HG03066 (cell line): Measurements from ENCODE around the gene HFM1.
"Not testable (repeated sequence)": the region's sequence is repeated elsewhere in the genome, so short reads cannot be mapped to it uniquely, and the experiment has no call there.

Source experiments
- ATAC-seq: cut with Tn5 transposase; IDR thresholded peaks from one replicate; pipeline ENCODE4 v1.9.1; 2021; ENCODE audit warnings: low read depth; ENCODE audit not compliant: unreplicated experiment

Gene HFM1

DNA sequence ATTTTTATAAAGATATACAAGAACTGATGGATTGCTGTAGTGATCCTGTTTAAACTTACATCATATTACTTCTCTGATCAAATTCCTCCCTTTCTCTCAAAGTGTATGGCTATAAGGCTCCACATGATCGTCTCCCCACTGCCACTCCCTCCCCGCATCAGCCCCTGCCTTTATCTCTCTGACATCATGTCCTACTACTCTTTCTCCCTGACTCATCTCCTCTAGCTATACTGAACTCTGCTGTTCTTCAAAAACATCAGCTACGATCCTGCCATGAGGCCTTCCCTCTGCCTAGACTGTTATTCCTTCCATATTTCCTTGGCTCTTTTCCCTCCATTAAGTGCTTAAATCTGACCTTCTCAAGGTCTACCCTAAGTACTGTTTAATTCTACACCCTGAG is 22.8 kb downstream of the HFM1 start:
- no peak for ATAC-seq

DNA sequence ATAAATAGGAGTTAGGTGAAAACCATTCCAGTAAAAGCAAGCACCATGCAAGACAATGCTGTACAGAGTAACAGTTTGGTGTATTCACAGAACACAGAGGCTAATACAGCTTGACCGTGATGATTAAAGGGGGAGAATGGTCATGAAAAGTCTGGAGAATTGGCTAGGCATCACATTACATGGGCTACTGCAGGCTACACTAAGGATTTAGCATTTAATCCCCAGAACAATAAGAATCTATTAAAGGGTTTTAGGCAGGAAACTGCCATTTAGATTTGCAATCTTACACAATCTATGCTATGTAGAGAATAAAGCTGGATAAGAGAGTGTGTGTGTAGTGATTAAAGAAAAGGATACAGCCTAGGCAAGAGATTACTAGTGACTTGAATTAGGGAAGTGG is 30.6 kb downstream of the HFM1 start:
- ATAC-seq = no peak

DNA sequence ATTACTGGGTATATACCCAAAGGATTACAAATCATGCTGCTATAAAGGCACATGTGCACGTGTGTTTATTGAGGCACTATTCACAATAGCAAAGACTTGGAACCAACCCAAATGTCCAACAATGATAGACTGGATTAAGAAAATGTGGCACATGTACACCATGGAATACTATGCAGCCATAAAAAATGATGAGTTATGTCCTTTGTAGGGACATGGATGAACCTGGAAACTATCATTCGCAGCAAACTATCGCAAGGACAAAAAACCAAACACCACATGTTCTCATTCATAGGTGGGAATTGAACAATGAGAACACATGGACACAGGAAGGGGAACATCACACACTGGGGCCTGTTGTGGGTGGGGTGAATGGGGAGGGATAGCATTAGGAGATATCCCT is 32.4 kb downstream of the HFM1 start:
- not testable (repeated sequence) for ATAC-seq

DNA sequence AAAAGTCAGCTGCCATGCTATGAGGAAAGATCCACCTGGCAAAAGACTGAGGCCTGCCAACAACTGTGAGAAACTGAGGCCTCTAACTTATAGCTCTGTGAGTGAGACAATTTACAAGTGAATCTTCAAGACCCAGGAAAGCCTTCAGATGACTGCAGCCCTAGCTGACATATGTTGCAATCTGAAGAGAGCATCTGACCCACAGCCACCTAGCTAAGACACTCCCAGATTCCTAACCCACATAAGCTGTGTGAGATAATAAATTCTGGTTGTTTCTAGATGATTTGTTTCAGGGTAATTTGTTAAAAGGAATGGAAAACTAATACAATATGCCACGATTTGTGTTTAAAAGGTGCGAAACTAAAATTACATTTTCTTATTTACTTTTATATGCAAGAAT is 55.1 kb downstream of the HFM1 start:
- ATAC-seq = no peak

DNA sequence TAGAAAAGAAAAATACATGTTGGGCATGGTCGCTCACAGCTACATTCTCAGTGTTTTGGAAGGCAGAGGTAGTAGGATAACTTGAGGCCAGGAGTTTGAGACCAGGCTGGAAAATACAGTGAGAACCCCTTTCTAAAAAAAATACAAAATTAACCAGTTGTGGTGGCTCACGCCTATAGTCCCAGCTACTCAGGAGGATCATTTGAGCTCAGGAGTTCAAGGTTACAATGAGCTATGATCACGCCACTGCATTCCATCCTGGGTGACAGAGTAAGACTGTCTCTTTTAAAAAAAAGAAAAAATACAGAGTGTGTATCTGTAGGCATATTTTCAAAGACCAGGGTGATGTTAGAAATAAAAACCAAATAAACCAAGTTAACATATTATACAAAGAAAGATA is 57.8 kb downstream of the HFM1 start:
- ATAC-seq = no peak

DNA sequence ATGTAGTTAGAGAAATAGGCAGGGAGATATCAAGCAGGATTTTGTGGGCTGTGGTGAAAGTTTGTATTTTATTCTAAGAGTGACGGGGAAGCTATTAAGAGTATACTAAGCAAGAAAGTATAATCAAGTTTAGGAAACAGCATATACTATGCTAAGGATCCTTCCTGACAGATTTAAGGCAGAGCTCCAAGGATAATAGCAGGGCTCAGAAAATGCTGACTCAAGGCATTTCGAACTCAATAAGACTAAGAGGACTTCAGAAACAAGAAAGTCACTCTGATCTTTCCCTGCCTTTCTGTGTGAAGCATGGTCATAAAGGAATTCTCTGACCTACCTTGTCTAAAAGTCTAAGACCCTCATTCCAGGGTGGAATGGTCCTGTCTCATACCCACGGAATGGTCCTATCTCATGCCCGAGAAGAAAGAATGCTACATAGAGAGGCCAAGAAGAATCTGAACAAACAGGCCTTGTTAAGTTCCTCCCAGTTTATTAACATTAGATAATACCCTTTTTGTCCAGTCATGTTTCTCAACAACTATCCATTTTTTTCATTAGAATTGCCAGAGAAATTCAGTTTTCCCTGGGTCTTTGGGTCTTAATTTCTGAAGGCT is 59.1 kb downstream of the HFM1 start:
- ATAC-seq = no peak

DNA sequence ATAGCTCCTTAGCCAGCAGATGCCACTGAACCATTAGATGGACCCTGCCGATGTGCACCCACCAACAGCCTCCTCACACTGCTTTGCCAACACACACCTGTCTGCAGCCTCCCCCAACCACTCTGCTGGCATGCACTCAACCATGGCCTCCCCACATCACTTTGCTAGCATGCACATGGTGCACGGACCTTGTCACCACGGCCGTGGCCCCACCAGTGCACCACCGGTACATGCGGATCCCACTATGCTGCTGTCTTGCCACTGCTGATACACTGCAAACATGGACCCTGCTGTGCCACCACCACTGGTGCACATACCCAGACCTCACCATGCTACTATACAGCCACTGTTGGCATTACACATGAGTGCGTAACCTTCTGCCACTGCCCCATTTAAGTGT is 66.1 kb downstream of the HFM1 start:
- no peak for ATAC-seq

DNA sequence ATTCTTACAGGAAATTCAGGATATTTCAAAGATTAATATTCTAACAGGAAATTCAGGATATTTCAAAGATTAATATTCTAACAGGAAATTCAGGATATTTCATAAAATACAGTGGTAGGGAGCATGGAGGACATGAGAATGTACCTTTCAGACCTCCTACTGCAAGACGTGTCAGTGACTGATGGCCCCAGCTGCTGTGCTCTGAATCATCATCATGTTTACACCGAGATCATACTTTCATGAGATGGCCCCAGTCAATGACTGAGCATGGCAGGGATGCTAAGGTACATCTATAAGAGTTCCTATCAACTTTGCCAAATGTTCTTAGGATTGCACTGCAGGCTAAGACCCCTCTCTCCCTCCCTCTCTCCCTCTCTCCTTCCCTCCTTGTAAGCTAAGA is 69.0 kb downstream of the HFM1 start:
- no peak for ATAC-seq

DNA sequence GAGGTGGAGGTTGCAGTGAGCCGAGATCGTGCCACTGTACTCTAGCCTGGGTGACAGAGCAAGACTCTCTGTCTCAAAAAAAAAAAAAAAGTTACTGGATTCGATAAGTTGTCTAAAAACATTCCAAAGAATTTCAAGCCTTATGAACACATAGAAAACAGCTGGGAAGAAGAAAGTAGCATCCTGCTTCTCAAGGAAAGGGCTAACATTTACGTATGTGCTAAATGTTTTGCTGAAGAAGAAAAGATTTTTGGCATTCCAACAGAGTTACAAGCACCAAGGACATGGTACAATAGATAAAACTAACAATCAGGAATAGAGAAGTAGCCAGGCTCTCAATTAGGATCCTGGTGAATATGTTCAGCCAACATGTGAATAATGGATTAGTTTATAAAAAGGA is 69.8 kb downstream of the HFM1 start:
- no peak for ATAC-seq

DNA sequence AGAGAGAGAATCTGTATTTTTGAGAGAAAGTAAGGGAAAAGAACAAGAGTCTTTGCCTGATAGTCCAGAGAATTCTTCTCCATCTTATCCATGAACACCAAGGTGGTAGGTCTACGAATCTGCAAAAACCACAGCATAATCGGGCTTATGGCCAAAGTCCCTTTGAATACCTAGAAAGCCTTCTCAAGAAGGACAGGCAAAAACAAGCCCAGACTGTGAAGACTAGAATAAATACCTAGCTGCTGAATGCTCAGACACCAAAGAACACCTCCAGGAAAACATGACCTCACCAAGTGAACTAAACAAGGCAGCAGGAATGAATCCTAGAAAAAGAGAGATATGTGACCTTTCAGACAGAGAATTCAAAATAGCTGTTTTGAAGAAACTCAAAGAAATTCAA is 79.2 kb downstream of the HFM1 start:
- ATAC-seq = no peak

DNA sequence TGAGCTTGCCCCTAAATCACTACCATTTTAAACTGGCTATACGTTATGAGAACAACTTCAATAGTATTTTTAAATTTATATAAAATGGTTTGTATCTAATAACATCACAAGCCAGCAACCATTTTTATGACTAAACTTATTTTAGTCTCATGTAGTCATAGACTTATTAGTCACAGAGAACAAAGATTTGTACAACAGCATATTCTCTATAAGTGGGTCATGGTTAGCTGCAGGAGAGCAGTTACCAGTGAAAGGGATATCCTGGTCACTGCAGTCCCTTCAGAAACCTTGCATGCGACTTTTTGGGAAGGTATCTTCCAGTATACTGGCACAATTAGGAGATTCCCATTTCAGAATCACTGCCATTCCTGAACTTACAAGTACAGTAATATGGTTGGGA is 90.0 kb downstream of the HFM1 start:
- ATAC-seq = no peak

DNA sequence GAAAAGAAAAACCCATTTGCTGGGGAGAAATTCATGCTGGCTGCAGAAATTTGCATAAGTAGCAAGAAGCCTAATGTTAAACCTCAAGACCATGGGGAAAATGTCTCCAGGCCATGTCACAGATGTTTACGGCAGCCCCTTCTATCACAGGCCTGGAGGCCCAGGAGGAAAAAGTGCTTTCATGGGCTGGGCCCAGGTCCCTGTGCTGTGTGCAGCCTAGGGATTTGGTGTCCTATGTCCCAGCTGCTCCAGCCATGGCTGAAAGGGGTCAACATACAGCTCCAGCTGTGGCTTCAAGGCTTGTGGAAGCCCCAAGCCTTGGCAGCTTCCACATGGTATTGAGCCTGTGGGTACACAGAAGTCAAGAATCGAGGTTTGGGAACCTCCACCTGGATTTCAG is 93.0 kb downstream of the HFM1 start:
- ATAC-seq = no peak

DNA sequence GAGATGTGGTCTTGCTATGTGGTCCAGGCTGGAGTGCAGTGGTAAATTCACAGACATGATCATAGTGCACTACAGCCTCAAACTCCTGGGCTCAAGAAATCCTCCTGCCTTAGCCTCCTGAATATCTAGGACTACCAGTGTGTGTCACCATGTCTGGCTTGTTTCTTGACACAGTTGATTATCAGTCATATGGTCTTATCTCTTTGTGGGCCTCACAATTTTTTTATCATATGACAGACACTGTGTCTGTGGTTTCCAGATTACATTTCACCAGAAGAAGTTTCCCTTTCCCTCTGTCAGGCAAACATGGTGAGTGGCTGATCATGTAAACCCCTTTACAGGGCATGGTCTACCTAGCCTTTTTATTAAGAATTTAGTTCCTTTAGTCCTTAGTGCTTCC is 96.1 kb downstream of the HFM1 start:
- ATAC-seq = no peak

DNA sequence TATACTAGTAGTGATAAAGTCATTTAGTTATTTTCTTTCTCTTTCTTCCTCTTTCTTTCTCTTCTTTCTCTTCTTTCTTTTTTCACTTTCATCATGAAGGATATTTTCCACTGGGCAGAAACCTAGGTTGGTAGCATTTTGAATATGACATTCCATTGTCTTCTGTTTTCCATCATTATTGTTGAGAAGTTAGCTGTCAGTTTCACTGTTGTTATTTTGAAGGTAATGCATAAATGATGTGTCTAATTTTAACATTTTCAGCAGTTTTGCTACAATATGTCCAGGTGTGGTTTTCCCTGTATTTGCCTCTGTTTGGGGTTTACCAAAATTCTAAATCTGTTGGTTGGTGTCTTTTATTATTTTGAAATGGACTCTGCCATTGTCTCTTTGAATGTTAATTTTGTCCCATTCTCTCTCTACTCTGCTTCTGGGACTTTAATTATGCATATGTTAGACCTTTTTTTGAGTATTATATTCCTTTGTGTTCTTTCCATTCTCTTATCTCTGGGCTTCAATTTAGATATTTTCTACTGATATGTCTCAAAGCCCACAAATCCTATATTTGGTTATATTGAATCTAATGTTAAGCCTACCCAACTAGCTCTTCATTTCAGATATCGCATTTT is 96.7 kb downstream of the HFM1 start:
- ATAC-seq = no peak

DNA sequence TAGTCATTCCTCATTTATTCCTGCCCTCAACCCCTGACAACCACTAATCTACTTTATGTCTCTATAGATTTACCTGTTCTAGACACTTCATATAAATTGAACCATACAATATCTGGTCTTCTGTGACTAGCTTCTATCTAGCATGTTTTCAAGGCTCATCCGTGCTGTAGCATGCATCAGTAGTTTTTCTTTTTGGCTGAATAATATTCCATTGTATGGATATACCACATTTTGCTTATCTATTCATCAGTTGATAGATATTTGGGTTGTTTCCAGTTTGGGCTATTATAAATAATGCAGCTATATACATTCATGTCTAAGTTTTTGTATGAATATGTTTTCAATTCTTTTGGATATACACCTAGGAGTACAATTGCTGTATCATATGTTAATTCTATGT is 101.5 kb downstream of the HFM1 start:
- no peak for ATAC-seq

DNA sequence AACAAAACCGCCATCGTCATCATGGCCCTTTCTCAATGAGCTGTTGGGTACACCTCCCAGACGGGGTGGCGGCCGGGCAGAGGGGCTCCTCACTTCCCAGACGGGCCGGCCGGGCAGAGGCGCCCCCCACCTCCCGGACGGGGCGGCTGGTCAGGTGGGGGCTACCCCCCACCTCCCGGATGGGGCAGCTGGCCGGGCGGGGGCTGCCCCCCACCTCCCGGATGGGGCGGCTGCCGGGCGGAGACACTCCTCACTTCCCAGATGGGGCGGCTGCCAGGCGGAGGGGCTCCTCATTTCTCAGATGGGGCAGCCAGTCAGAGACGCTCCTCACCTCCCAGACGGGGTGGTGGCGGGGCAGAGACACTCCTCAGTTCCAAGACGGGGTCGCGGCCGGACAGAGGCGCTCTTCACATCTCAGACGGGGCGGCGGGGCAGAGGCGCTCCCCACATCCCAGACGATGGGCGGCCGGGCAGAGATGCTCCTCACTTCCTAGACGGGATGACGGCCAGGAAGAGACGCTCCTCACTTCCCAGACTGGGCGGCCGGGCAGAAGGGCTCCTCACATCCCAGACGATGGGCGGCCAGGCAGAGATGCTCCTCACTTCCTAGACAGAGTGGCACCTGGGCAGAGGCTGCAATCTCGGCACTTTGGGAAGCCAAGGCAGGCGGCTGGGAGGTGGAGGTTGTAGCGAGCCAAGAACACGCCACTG is 115.6 kb downstream of the HFM1 start:
- ATAC-seq = not testable (repeated sequence)

DNA sequence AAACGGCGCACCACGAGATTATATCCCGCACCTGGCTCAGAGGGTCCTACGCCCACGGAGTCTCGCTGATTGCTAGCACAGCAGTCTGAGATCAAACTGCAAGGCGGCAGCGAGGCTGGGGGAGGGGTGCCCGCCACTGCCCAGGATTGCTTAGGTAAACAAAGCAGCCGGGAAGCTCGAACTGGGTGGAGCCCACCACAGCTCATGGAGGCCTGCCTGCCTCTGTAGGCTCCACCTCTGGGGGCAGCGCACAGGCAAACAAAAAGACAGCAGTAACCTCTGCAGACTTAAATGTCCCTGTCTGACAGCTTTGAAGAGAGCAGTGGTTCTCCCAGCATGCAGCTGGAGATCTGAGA is 117.7 kb downstream of the HFM1 start:
- ATAC-seq = not testable (repeated sequence)

DNA sequence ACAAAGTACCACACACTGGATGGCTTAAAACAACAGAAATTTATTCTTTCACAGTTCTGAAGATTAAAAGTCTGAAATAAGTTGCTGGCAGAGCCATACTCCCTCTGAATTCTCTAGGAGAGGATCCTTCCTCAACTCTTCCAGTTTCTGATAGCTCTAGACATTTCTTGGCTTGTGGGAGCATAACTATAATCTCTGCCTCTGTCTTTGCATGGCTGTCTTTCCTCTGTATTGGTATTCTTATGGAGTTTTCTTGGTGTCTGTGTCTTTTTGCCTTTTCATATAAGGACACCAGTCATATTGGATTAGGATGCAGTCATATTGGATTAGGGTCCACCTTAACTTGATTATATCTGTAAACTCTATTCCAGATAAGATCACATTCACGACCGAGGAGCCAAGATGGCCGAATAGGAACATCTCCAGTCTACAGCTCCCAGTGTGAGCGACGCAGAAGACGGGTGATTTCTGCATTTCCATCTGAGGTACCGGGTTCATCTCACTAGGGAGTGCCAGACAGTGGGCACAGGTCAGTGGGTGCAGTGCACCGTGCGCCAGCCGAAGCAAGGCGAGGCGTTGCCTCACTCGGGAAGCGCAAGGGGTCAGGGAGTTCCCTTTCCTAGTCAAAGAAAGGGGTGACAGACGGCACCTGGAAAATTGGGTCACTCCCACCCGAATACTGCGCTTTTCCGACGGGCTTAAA is 118.2 kb downstream of the HFM1 start:
- ATAC-seq = not testable (repeated sequence)

DNA sequence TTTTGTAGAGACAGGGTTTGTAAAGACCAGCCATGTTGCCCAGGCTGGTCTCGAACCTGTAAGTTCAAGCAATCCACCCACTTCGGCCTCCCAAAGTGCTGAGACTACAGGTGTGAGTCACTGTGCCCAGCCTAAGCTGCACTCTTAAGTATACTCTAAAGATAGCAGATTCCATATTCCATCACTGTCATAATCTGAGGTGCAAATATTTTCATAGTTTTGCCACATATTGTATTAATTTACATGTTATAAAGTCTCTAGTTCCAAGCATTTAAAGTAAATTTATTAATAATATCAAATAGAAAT is 121.3 kb downstream of the HFM1 start:
- no peak for ATAC-seq

DNA sequence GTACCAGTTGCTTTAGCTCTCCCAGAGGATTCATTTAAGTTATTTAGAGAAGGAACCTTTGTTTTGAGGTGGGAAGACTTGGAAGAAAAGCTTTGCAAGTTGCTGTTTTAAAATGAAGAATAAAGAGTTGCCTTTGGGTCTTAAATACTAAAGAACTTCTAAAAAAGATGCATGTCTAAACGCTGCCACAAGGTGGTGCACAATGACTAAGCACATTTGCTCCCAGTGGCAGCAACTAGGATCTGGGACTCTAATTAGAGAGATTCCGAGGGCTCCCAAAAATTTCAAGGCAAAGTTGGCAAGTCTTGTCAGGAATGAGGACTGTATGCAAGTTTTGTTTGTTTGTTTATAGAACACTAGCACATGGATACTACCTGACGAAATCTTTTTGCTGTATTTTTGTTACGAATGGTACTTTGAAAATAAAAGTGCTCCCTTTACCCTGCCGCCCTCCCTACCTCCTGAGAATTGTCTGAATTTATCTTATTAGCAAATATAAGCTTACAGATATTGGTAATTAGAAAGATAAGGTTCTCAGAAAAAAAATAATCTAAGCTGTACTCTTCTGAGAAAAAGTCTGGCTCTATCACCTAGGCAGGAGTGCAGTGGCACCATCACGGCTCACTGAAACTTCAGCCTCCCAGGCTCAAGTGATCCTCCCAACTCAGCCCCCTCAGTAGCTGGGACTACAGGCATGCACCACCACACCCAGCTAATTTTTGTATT is 121.8 kb downstream of the HFM1 start:
- no peak for ATAC-seq

DNA sequence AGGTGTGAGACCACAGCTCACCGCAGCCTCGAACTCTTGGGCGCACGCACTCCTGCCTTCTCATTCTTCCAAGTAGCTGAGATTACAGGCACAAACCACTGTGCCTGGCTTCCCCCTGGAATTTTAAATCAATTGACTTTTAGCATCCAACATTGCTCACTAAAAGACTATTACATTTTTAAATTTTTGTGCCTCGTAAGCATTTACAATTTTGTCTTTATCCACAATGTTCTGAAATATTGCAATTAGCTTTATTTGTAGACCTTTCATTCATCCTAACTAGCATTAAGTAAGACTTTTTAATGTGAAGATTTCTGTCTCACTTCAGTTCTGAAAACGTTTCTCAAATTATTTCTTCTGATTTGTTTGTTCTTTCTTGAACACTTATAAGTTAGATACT is 122.9 kb downstream of the HFM1 start:
- ATAC-seq = no peak
